Esophagus muscularis mucosa (tissue), 4 donors: ENCODE results near the gene COX6B1. TPM values are rescaled to one million over a fixed set of nuclear protein-coding genes. Genes with fewer than 3 reads are reported as not detected.

Experiments used
- DNase-seq: peaks from one replicate; pipeline ENCODE4 v3.0.0-alpha.2; 2017; ENCODE audit errors: extremely low spot score
- H3K27ac ChIP-seq, 4 donors: fragments of 200-600 bp; sonication (generic); replicated peaks in 1 of 4; 1 replicate in 3 of 4; 2 replicates in 1 of 4; pipeline ENCODE4 v1.5.1; 2016 to 2019; ENCODE audit warnings: mild to moderate bottlenecking in 1 of 4
- H3K27me3 ChIP-seq, 4 donors: fragments of 200-600 bp; sonication (generic); one replicate each; pipeline versions ENCODE4 v1.5.1 to v1.6.0; 2016 to 2019
- H3K36me3 ChIP-seq, 4 donors: fragments of 200-600 bp; sonication (generic); one replicate each; pipeline ENCODE4 v1.5.1; 2016 to 2019
- H3K4me1 ChIP-seq, 4 donors: fragments of 200-600 bp; sonication (generic); one replicate each; pipeline ENCODE4 v1.5.1; 2016 to 2019
- H3K4me3 ChIP-seq, 4 donors: fragments of 200-600 bp; sonication (generic); 1 replicate in 2 of 4; 2 replicates in 2 of 4; pipeline ENCODE4 v1.5.1; 2016 to 2019; ENCODE audit warnings: mild to moderate bottlenecking in 4 of 4, moderate library complexity in 1 of 4
- H3K9me3 ChIP-seq, 4 donors: fragments of 200-600 bp; sonication (generic); 1 replicate in 3 of 4; 2 replicates in 1 of 4; pipeline ENCODE4 v1.5.1; 2016 to 2019
- EP300 ChIP-seq: sonication (generic); formaldehyde crosslinking; IDR thresholded peaks from one replicate; pipeline ENCODE4 v1.6.1; 2017; ENCODE audit warnings: antibody characterized with exemption
- POLR2A ChIP-seq: fragments of 450-650 bp; IDR thresholded peaks from one replicate; pipeline ENCODE4 v1.6.1; 2017; ENCODE audit warnings: antibody characterized with exemption, moderate library complexity, mild to moderate bottlenecking, low read depth
- POLR2AphosphoS5 ChIP-seq, 2 donors: sonication (generic); formaldehyde crosslinking; IDR thresholded peaks; one replicate each; pipeline ENCODE4 v1.6.1; 2017; ENCODE audit warnings: antibody characterized with exemption in 2 of 2
- WGBS: methylation state at CpG from one replicate; pipeline ENCODE4 v1.1.5; 2018; 5-methylcytosine and 5-hydroxymethylcytosine counted together
- intact Hi-C: fragments of 100-400 bp; cut with DNase I; formaldehyde crosslinking; loops from one replicate; pipeline ENCODE4 v1.15.1; 2023
- total RNA-seq, 4 donors: library from RNA; depleted of rRNA; stranded (reverse); fragments of >200 nt; gene quantifications; one replicate each; pipeline versions ENCODE4 v1.1.0 to v1.2.1, GENCODE V29; 2016
- TF ChIP-seq, protein P1 (sequence below), 3 experiments: fragments of 200-600 bp in 2 of 3; fragments of 450-650 bp in 1 of 3; sonication (generic) in 2 of 3; IDR thresholded peaks; one replicate each; pipeline ENCODE4 v1.5.1; 2017 to 2019; ENCODE audit warnings: antibody characterized with exemption in 3 of 3, mild to moderate bottlenecking in 2 of 3, moderate library complexity in 1 of 3

The COX6B1 gene
- total RNA-seq, 4 donors from 2014 or later, result 205 to 508 (median 313) TPM

DNA sequence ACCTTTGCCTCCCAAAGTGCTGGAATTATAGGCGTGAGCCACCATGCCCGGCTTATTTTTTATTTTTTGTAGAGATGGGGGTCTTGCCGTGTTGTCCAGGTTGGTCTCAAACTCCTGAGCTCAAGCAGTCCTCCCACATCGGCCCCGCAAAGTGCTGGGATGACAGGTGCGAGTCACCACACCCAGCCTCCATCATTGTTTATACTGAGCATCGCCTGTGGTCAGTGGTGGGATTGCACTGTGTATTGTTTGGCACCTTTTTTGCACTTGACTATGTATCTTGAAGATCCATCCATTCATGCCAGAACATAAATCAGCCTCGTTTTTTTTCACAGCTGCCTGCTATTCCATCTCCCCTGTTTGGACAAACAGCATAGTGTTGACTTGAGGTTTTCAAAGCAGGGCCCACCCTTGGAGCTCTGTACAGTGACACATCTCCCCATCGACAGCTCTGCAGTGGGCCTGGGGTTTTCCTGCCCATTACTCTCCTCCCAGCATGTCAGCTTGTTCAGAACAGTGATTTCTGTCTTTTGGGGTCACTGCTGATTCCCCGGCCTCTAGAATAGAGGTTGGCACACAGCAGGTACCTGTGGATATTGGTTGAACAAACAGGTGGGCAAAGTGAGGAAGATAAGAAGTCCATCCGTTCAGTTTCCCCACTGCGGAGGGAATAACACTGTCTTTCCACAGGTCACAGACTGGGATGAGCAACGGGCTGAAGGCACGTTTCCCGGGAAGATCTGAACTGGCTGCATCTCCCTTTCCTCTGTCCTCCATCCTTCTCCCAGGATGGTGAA lies 10.0 kb downstream of the COX6B1 start:
- Histone ChIP-seq H3K27ac (no peak overlapping the region), H3K27me3 (no peaks in the 10 kb centered on the region), H3K4me3 (no peak overlapping the region), H3K36me3 (peaks cover 65 to 100% (median 92%) of the 10 kb centered on the region in 4 donors), H3K4me1 (no peaks in the 10 kb centered on the region), H3K9me3 (no peaks in the 10 kb centered on the region)
- WGBS, result 90% methylated on average over 15 of the region's 15 CpGs
- intact Hi-C loops, result no loop called here
- DNase-seq, result no peak
- TF ChIP-seq, protein P1, sequence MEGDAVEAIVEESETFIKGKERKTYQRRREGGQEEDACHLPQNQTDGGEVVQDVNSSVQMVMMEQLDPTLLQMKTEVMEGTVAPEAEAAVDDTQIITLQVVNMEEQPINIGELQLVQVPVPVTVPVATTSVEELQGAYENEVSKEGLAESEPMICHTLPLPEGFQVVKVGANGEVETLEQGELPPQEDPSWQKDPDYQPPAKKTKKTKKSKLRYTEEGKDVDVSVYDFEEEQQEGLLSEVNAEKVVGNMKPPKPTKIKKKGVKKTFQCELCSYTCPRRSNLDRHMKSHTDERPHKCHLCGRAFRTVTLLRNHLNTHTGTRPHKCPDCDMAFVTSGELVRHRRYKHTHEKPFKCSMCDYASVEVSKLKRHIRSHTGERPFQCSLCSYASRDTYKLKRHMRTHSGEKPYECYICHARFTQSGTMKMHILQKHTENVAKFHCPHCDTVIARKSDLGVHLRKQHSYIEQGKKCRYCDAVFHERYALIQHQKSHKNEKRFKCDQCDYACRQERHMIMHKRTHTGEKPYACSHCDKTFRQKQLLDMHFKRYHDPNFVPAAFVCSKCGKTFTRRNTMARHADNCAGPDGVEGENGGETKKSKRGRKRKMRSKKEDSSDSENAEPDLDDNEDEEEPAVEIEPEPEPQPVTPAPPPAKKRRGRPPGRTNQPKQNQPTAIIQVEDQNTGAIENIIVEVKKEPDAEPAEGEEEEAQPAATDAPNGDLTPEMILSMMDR (IDR thresholded peaks at IDR 0.05), result peak in 1 of 3 experiments; percentile 11
- TF ChIP-seq POLR2A, result no peak
- TF ChIP-seq EP300, result no peak

DNA sequence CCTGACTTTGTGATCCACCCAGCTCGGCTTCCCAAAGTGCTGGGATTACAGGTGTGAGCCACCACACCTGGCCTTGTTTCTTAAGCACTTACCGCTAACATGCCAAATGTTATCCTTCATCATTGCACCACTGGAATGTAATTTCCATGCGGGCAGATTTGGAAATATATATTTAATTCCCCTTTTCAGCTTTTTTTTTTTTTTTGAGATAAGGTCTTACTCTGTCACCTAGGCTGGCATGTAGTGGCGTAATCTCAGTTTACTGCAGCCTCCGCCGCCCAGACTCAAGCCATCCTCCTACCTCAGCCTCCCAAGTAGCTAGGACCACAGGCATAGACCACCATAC lies 13.8 kb downstream of the COX6B1 start:
- Histone ChIP-seq H3K27ac (no peak overlapping the region), H3K27me3 (no peaks in the 10 kb centered on the region), H3K4me3 (no peak overlapping the region), H3K36me3 (peaks cover 52 to 93% (median 70%) of the 10 kb centered on the region in 4 donors), H3K4me1 (no peaks in the 10 kb centered on the region), H3K9me3 (no peaks in the 10 kb centered on the region)
- TF ChIP-seq POLR2AphosphoS5 (IDR thresholded peaks at IDR 0.05) (no peak), EP300 (no peak), POLR2A (no peak)
- TF ChIP-seq, protein P1 (IDR thresholded peaks at IDR 0.05), result no peak
- 100% methylated on average over 6 of the region's 6 CpGs for WGBS
- no peak for DNase-seq
- intact Hi-C loops, result no loop called here

- H3K9me3 ChIP-seq, result no peaks in the 10 kb centered on the region
- intact Hi-C loops, result no loop called here
- no peaks in the 10 kb centered on the region for H3K27me3 ChIP-seq
- no peak for DNase-seq
- no peak for TF ChIP-seq POLR2AphosphoS5 (IDR thresholded peaks at IDR 0.05)
- no peak for TF ChIP-seq EP300
- TF ChIP-seq POLR2A, result no peak
- TF ChIP-seq, protein P1 (IDR thresholded peaks at IDR 0.05), result no peak
- no peak overlapping the region for H3K27ac ChIP-seq
- H3K36me3 ChIP-seq, result peaks cover 31 to 73% (median 52%) of the 10 kb centered on the region in 4 donors
- H3K4me3 ChIP-seq, result no peak overlapping the region
- 84% methylated on average over 3 of the region's 3 CpGs for WGBS
- H3K4me1 ChIP-seq, result no peaks in the 10 kb centered on the region
Observed at GRCh38 chr19:35663981-35664380, 15.9 kb downstream of the COX6B1 start.

DNA sequence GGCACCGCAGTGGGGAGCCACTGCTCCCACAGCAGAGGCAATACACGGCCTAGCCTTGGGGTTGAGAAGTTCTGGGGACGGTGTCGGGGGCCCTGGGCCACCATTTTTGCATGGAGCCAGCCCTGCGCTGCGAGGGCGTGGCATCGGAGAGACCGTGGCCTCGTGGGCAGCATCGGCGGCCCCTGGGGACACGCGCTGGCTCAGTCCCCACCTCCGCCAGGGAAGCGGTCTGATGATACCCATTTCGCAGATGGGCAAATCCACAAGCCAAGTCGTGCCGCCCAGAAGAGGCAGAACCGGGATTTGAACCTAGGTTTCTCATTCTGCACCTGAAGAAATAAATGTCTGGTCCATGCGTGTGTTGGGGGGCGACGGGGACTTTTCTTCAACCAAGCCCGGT lies 17.0 kb downstream of the COX6B1 start:
- intact Hi-C loops, result no loop called here
- no peak for DNase-seq
- H3K36me3 ChIP-seq, result peaks cover 20 to 61% (median 43%) of the 10 kb centered on the region in 4 donors

More for the DNA sequence above, 17.0 kb downstream of the COX6B1 start:
- no peak overlapping the region for H3K27ac ChIP-seq
- H3K9me3 ChIP-seq, result no peaks in the 10 kb centered on the region
- 100% methylated on average over 4 of the region's 24 CpGs for WGBS
- H3K4me1 ChIP-seq, result no peaks in the 10 kb centered on the region
- H3K27me3 ChIP-seq, result no peaks in the 10 kb centered on the region
- TF ChIP-seq POLR2AphosphoS5 (IDR thresholded peaks at IDR 0.05) (no peak), EP300 (no peak), POLR2A (no peak)
- TF ChIP-seq, protein P1 (IDR thresholded peaks at IDR 0.05), result no peak
- H3K4me3 ChIP-seq, result no peak overlapping the region
